Urinary bladder (tissue), 4 donors: Measurements from ENCODE around the gene H6PD. TPM values are rescaled to one million over a fixed set of nuclear protein-coding genes. Genes with fewer than 3 reads are reported as not detected.
"Not testable (repeated sequence)": the region's sequence is repeated elsewhere in the genome, so short reads cannot be mapped to it uniquely, and the experiment has no call there.

Experiments
- DNase-seq: peaks from one replicate; pipeline ENCODE4 v3.0.0-alpha.2; 2015; ENCODE audit errors: extremely low spot score
- H3K27ac ChIP-seq: one replicate; pipeline ENCODE4 v1.5.1; 2013; ENCODE audit warnings: low read depth, mild to moderate bottlenecking, moderate library complexity
- H3K36me3 ChIP-seq: one replicate; pipeline ENCODE4 v1.6.1; 2013; ENCODE audit warnings: mild to moderate bottlenecking, moderate library complexity; ENCODE audit not compliant: insufficient read depth
- H3K4me1 ChIP-seq: one replicate; pipeline ENCODE4 v1.6.1; 2013; ENCODE audit warnings: mild to moderate bottlenecking, moderate library complexity; ENCODE audit not compliant: insufficient read depth
- H3K4me3 ChIP-seq: one replicate; pipeline ENCODE4 v1.5.1; 2013; ENCODE audit warnings: low read depth, low read length
- WGBS: extraction: QIAGEN DNeasy Blood & Tissue Kit; methylation state at CpG from one replicate; pipeline ENCODE4 v1.1.7; 2013; 5-methylcytosine and 5-hydroxymethylcytosine counted together
- polyA plus RNA-seq: library from polyadenylated mRNA; stranded (reverse); fragments of 200-250 nt; gene quantifications from one replicate; pipeline ENCODE4 v1.2.3, GENCODE V29; 2013
- total RNA-seq: library from RNA; depleted of rRNA; stranded (reverse); fragments of >200 nt; gene quantifications from one replicate; pipeline ENCODE4 v1.2.3, GENCODE V29; 2014
- donor health status: healthy with polysubstance abuse.
- donor health status: healthy.

H6PD gene
- total and polyA plus RNA-seq, 2 donors: 26.6 to 32.6 TPM

DNA sequence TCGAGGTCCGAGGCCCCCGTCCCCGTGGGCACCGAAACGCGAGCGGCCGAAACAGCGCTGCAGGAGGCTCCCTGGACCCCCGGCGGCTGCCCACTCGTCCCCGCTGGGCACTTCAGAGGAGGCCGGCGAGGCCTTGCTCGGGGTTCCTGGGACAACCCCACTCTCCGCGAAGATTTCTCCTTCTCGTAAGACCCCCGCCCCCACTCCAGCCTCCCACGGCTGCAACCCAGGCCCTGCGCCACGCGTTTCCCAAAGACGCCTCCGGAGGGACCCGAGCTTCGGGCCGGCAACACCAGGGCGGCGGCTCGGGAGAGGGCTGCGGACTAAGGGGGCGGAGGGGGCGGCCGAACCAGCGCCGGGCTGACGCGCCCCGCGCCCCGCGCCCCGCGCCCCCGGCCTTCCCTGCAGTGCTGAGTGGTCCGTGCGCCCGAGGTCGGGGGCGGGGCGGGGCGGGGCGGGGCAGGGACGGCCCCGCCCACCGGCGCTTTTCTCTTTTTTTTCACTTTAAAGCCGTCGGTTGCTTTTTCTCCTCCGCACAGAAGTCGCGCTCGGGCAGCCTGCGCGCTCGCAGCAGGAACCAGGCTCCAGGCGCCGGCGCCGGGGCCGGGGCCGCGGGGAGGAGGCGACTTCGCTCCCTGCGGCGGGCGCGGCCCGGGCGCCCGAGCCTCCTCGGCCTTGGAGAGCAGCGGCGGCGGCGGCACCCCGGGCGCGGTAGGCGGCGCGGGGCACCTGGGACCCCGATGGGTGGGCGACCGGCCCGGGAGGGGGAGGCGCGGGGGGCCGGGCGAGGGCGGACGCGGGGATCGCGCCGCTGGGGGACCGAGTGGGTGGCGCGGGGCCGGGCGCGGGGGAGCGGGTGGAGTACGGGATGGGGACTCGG, 58.0 kb downstream of the H6PD start, which contains the start of gene SPSB1:
Gene SPSB1, plus strand, starts transcription at position 534 of the 880 bp plus-strand sequence. CDS start 62,998 bp downstream, outside the sequence.
- under 1% methylated on average over 119 of the region's 119 CpGs for WGBS
- Histone ChIP-seq H3K4me3 (peak within 1 kb of the TSS; percentile 98), H3K36me3 (no peaks in the 10 kb centered on the region), H3K27ac (peak within 1 kb of the TSS; percentile 85), H3K4me1 (no peaks in the 10 kb centered on the region)
- DNase-seq: no peak

DNA sequence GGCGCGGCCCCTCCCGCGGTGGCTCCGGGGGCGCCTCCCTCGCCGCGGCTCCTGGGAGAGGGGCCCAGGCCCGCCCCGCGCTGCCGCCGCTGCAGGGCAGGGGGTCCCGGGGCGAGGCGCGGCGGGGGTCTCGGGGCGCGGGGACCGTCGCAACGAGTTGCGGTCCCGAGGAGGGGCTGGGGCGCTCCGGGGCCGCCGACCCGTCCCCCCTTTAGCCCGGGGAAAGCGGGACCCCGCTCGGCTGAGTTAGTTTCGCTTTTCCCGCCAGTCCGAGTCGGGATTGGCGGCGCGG, 58.6 kb downstream of the H6PD start:
- H3K36me3 ChIP-seq: no peaks in the 10 kb centered on the region
- H3K4me1 ChIP-seq: no peaks in the 10 kb centered on the region
- WGBS: under 1% methylated on average over 42 of the region's 43 CpGs

DNA sequence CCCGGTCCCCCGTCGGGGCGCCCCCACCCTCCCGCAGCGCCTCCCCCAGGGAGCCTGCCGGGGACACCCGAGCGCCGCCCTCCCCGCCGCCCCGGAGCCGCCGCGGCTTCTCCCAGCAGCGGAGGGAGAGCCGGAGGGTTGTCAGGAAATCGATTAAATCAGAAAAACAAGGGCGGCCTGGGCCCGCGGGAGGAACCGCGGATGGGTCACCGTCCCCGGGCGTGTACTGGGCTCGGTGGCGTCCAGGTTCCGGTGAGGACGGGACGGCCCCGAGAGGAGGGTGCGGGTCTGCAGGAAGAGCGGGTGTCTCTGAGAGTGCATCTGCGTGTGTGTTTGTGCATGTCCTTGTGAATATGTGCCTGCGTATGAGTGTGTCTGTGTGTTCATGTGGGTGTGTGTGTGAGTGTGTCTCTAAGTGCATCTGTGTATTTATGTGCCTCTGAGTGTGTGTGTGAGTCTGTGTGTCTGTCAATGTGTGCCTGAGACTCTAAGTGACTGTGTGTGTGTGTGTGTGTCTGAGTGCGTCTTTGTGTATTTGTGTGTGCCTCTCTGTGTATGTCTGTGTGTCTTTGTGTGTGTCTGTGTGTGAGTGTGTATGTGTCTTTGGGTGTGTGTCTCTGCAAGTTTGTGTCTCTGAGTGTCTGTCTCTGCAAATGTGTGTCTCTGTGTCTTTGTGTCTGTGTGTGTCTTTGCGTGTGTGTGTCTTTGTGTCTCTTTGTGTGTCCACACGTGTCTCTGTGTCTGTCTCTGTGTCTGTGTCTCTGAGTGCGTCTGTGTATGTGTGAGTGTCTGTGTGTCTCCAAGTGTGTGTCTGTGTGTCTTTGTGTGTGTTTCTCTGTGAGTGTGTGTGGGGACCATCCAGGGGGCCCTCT, 59.2 kb downstream of the H6PD start:
- 4% methylated on average over 41 of the region's 41 CpGs for WGBS
- Histone ChIP-seq H3K4me1 (no peaks in the 10 kb centered on the region), H3K4me3 (peak overlapping the region; percentile 98), H3K36me3 (no peaks in the 10 kb centered on the region), H3K27ac (peak overlapping the region; percentile 85)
- no peak for DNase-seq

More for the DNA sequence above, 58.6 kb downstream of the H6PD start:
- Histone ChIP-seq H3K4me3 (peak overlapping the region; percentile 98), H3K27ac (peak overlapping the region; percentile 85)
- no peak for DNase-seq

DNA sequence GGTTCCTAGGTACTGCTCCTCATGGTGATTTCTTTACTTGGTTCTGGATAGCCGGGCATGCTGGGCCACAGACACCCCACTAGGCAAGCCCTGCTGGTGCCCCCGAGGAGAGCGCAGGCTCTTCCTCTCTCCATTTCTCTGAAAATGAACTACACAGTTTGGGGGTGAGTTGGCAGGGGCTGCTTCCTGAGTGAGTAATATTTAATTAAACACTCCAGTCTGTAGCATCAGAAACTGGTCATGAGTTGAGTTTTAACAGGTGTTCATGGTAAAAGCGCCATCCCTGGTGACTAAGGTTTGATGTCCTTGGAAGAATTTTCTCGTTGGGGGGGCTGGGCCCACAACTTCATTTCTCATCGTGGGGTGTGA, 59.8 kb downstream of the H6PD start:
- Histone ChIP-seq H3K4me3 (peak overlapping the region; percentile 98), H3K27ac (no peak overlapping the region), H3K36me3 (no peaks in the 10 kb centered on the region), H3K4me1 (no peaks in the 10 kb centered on the region)
- WGBS: 31% methylated on average over 6 of the region's 6 CpGs
- DNase-seq: no peak

DNA sequence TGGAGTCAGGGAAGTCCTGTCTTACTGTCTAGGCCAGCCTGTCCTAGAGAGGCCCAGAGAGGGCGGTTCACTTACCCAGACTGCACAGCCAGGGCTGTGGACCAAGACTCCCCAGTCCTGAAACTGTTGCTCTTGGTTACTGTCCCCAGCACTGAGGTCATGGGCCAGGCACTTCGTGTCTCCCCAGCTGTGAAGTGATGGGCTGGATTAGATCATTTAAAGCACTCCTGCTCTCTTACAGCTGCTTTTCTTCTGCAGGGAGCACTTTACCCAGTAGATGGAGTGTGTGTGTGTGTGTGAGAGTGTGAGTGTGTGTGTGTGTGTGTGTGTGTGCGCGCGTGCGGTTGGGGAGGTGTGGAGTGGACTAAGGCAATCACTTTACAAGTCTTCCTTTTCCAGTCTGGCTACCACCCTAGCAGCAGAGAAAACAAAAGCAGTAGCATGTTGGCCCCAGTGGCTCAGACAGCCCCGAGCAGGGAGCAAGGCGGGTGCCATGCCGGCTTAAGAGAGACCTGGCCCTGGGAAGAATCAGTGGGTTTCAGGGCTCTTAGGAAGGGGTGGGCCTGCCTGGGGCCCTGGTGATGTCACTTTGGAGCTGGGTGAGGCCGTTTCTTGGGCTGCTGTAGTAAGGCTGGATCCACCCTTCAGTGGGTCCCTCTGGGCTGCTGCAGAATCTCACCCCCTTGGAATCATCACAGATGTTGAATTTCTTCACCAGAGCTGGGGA, 60.5 kb downstream of the H6PD start:
- Histone ChIP-seq H3K4me1 (no peaks in the 10 kb centered on the region), H3K27ac (no peak overlapping the region)
- DNase-seq: no peak

DNA sequence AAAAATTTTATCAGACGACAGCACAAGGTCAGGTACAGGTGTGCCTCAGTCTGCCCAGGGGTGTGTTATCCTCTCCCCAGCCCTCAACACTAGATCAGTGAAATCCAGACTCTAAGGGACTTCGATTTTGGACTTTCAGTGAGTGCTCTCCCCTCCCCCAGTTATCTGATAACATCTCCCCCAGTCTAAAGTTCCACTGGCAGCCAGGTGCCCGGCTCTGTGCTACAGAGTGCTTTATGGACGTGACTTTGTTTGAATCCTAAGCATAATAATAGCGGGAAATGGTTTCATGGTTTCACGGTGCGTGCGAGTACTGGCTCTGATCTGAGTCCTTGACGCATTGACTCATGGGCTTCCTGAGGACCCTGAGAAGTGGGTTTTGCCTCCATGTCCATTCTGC, 61.3 kb downstream of the H6PD start:
- no peaks in the 10 kb centered on the region for H3K36me3 ChIP-seq
- WGBS: 80% methylated on average over 9 of the region's 9 CpGs
- no peaks in the 10 kb centered on the region for H3K4me1 ChIP-seq
- no peak overlapping the region for H3K4me3 ChIP-seq
- H3K27ac ChIP-seq: no peak overlapping the region
- no peak for DNase-seq

More for the DNA sequence above, 60.5 kb downstream of the H6PD start:
- no peak overlapping the region for H3K4me3 ChIP-seq
- no peaks in the 10 kb centered on the region for H3K36me3 ChIP-seq
- WGBS: 41% methylated on average over 10 of the region's 10 CpGs

DNA sequence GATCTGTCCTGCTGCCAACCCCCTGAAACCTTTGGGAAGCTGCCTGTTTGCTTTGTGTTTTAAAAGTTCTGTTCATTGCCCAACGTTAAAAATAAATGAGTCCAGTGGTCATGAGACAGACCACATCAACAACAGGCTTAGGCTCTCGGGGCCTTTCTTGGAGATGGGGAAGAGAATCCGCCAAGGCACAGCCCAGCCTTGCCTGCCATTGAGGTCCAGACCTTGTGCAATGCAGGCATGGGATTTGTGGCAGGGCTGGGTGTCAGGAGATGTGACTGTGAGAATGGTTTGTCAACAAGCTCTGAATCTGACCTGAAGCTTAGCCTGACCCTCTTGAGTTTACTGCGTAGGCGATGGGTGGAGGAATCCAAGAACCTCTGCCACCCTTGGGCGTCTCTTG, 62.3 kb downstream of the H6PD start:
- DNase-seq: no peak
- no peak overlapping the region for H3K4me3 ChIP-seq
- 73% methylated on average over 6 of the region's 6 CpGs for WGBS
- H3K27ac ChIP-seq: no peak overlapping the region
- no peaks in the 10 kb centered on the region for H3K4me1 ChIP-seq
- no peaks in the 10 kb centered on the region for H3K36me3 ChIP-seq

DNA sequence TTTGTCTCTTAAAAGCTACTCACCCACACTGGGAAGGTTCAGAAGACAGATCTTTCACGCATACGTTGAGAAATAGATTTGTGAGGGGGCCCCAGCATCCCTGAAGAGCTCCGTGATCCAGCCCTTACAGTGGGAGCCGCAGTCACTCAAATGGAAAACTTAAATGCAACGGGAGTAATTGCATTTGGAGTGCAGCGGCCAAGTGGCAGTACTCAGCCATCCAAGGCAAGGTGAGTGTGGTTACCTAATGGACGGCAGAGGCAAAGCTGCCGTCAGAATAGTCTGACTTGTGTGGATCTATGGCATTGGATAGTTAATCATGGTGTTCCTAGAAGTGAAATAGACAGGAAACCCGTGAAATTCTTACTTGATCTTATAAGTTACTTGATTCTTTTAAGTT, 63.3 kb downstream of the H6PD start:
- H3K4me1 ChIP-seq: no peaks in the 10 kb centered on the region
- H3K27ac ChIP-seq: no peak overlapping the region
- DNase-seq: no peak
- no peaks in the 10 kb centered on the region for H3K36me3 ChIP-seq
- no peak overlapping the region for H3K4me3 ChIP-seq
- 58% methylated on average over 9 of the region's 9 CpGs for WGBS

DNA sequence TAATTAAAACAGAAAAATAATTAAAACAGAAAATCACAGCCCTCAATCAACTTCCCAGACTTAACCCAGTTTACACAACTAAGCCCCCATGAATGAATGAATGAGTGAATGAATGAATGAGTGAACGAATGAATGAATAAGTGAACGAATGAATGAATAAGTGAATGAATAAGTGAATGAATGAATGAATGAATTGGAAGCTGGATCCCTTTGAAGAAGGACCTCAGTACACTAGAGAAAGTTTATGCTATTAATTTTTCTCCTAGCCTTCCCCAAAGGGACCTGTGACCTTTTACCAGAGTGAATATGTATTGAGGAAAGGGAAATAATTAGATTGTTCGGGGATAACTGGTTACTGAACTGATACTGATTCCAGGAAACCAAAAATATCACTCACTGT, 63.7 kb downstream of the H6PD start:
- no peak for DNase-seq
- H3K4me1 ChIP-seq: no peaks in the 10 kb centered on the region
- H3K27ac ChIP-seq: no peak overlapping the region
- no peak overlapping the region for H3K4me3 ChIP-seq
- 2% methylated on average over 3 of the region's 3 CpGs for WGBS
- H3K36me3 ChIP-seq: no peaks in the 10 kb centered on the region

DNA sequence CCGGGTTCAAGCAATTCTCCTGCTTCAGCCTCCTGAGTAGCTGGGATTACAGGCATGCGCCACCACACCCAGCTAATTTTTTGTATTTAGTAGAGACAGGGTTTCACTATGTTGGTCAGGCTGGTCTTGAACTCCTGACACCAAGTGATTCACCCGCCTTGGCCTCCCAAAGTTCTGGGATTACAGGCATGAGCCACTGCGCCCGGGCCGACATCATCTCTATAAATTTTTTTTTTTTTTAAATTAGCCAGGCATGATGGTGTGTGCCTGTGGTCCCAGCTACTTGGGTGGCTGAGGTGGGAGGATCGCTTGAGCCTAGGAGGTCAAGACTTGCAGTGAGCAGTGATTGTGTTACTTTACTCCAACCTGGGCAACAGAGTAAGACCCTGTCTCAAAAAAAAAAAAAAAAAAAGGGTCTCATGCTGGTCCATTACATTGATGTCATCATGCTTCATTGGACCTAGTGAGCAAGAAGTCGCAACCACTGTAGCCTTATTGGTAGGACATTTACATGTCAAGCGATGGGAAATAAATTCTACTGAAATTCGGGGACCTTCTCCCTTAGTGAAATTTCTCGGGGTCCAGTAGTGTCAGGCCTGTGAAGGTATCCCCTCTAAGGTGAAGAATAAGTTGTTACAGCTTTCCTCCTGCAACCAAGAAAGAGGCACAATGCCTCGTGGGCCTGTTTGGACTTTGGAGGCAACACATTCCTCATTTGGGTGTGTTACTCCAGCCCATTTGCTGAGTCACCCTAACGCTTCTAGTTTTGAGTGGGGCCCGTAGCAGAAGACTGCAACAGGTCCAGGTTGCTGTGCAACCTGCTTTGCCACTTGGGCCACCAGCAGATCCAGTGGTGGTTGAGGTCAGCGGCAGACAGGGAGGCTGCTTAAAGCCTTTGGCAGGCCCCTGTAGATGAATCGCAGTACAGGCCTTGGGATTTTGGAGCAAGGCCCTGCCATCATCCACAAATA, 65.3 kb downstream of the H6PD start:
- H3K36me3 ChIP-seq, H3K4me1 ChIP-seq, H3K4me3 ChIP-seq, DNase-seq: not testable (repeated sequence)
- WGBS: 71% methylated on average over 15 of the region's 16 CpGs
- H3K27ac ChIP-seq: peak overlapping the region; percentile 13

DNA sequence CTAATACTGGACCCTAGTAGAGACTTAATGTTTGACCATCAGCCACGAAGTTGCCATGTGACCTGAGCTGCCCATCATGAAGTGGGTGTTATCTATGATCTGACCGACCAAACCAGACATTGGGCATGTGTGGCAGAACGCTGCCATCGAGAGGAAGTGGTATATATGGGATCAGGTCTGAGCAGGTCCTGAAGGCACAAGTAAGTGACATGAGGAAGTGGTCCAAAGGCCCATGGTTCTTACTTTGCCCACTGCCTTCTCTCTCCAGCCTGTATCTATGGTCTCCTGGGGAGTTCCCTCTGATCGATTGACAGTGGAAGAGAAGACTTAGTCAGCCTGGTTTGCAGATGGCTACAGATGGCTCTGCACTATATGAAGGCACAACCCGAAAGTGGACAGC, 66.0 kb downstream of the H6PD start:
- 72% methylated on average over 6 of the region's 6 CpGs for WGBS

DNA sequence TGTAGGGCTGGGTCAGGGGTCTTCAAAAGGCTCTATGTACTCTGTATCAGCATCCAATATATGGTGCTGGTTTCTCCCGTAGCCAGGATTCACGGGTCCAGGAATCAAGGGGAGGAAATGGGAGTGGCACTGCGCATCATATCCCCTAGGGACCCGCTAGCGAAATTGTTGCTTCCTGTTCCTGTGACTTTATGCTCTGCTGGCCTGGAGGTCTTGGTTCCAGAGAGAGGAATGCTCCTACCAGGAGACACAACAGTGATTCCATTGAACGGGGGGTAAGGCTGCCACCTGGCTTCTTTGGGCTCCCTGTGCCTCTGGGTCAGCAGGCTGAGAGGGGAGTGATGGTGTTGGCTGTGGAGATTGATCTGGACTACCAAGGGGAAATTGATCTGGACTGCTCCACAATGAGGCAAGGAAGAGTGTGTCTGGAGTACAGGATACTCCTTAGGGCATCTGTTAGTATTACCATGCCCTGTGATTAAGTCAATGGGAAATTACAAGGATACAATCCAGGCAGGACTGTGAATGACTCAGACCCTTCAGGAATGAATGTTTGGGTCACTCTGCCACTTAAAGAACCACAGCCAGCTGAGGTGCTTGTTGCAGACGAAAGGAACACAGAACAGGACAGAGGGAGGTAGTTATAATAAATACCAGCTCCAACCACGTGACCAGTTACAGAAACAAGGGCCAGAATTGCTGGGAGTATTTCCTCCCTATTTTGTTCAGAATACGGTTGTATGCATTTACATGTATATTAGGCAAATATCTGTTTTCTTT, 68.4 kb downstream of the H6PD start:
- 44% methylated on average over 9 of the region's 9 CpGs for WGBS
- H3K4me3 ChIP-seq: no peak overlapping the region
- no peak for DNase-seq
- no peaks in the 10 kb centered on the region for H3K4me1 ChIP-seq
- no peaks in the 10 kb centered on the region for H3K36me3 ChIP-seq
- no peak overlapping the region for H3K27ac ChIP-seq

More for the DNA sequence above, 66.0 kb downstream of the H6PD start:
- Histone ChIP-seq H3K4me3 (no peak overlapping the region), H3K36me3 (no peaks in the 10 kb centered on the region), H3K27ac (peak overlapping the region; percentile 13), H3K4me1 (no peaks in the 10 kb centered on the region)
- DNase-seq: no peak
